OCI-LY7 (cell line): Measurements from ENCODE around the gene UBE2E1. TPM values are rescaled to one million over a fixed set of nuclear protein-coding genes. Genes with fewer than 3 reads are reported as not detected.

Experiments used
- BruUV-seq: library from RNA; stranded (reverse); fragments of 400-500 nt; replicated peaks from 2 replicates; lab custom pipeline; 2021; lab: Mats Ljungman, UMichigan
- CTCF ChIA-PET: fragments of 300-600 bp; sonication (Branson Sonifier 250); formaldehyde crosslinking; loops from one replicate; lab custom pipeline; 2022; ENCODE audit warnings: antibody characterized with exemption; ENCODE audit not compliant: unreplicated experiment; lab: Charles Lee
- POLR2A ChIA-PET: fragments of 300-600 bp; sonication (Branson Sonifier 250); formaldehyde crosslinking; loops from one replicate; lab custom pipeline; 2022; ENCODE audit warnings: antibody characterized with exemption; lab: Charles Lee
- DNase-seq: peaks from one replicate; pipeline ENCODE4 v3.0.0-alpha.2; 2015; ENCODE audit warnings: low spot score
- H2AFZ ChIP-seq: fragments of 200-600 bp; sonication (generic), shearing (Covaris generic); 2 replicates; pipeline ENCODE4 v1.6.1; 2014; ENCODE audit warnings: mild to moderate bottlenecking, antibody characterized with exemption, low read length, moderate library complexity
- H3K27ac ChIP-seq: fragments of 200-600 bp; sonication (generic); 2 replicates; pipeline ENCODE4 v1.5.1; 2014; ENCODE audit warnings: mixed run types, low read depth, mild to moderate bottlenecking, moderate library complexity, low read length, inconsistent platforms; ENCODE audit not compliant: poor library complexity, severe bottlenecking
- H3K36me3 ChIP-seq: fragments of 200-600 bp; sonication (generic); 2 replicates; pipeline ENCODE4 v1.6.1; 2014; ENCODE audit warnings: mild to moderate bottlenecking, antibody characterized with exemption, low read length, moderate library complexity, mixed read lengths; ENCODE audit not compliant: insufficient read depth
- H3K4me1 ChIP-seq: fragments of 200-600 bp; sonication (generic); 2 replicates; pipeline ENCODE4 v1.5.1; 2014; ENCODE audit warnings: mild to moderate bottlenecking, low read length; ENCODE audit not compliant: insufficient read depth, poor library complexity, severe bottlenecking
- H3K4me2 ChIP-seq: fragments of 200-600 bp; sonication (generic); 2 replicates; pipeline ENCODE4 v1.6.1; 2014; ENCODE audit warnings: mild to moderate bottlenecking, low read length
- H3K4me3 ChIP-seq: fragments of 200-600 bp; sonication (generic); 2 replicates; pipeline ENCODE4 v1.5.1; 2014; ENCODE audit warnings: mild to moderate bottlenecking, low read depth, low read length; ENCODE audit not compliant: poor library complexity, severe bottlenecking
- H3K79me2 ChIP-seq: fragments of 200-600 bp; sonication (generic); 2 replicates; pipeline ENCODE4 v1.6.1; 2016; ENCODE audit warnings: low read depth, mild to moderate bottlenecking, low read length, moderate library complexity, mixed read lengths; ENCODE audit not compliant: insufficient read depth
- H3K9me2 ChIP-seq: fragments of 200-600 bp; sonication (generic); 2 replicates; pipeline ENCODE4 v1.6.1; 2016; ENCODE audit warnings: mild to moderate bottlenecking, low read length, mixed read lengths; ENCODE audit not compliant: insufficient read depth
- H3K9me3 ChIP-seq: fragments of 200-600 bp; sonication (generic); 2 replicates; pipeline ENCODE4 v1.6.1; 2014; ENCODE audit warnings: mild to moderate bottlenecking, mixed run types, low read length, mixed read lengths
- H4K20me1 ChIP-seq: fragments of 200-600 bp; sonication (generic); 2 replicates; pipeline ENCODE4 v1.6.1; 2014; ENCODE audit warnings: mild to moderate bottlenecking, antibody characterized with exemption, low read length, moderate library complexity, mixed read lengths; ENCODE audit not compliant: insufficient read depth
- CTCF ChIP-seq: fragments of 200-600 bp; sonication (generic); conservative IDR thresholded peaks from 2 replicates; pipeline ENCODE4 v1.5.1; 2014; ENCODE audit warnings: mild to moderate bottlenecking, antibody characterized with exemption, low read length, moderate library complexity, mixed read lengths
- EZH2phosphoT487 ChIP-seq: fragments of 200-600 bp; sonication (generic); IDR thresholded peaks from 2 replicates; pipeline ENCODE4 v1.6.1; 2018; ENCODE audit warnings: low read depth, borderline replicate concordance, mild to moderate bottlenecking, mixed run types, antibody characterized with exemption, low read length, moderate library complexity, mixed read lengths
- intact Hi-C: fragments of 100-400 bp; cut with micrococcal nuclease; formaldehyde crosslinking; loops from one replicate; pipeline ENCODE4 v1.10.0; 2022; ENCODE audit not compliant: unreplicated experiment
- total RNA-seq, 2 experiments: library from RNA; depleted of rRNA in 1 of 2; stranded (reverse); fragments of >200 nt in 1 of 2; shearing (Covaris generic) in 1 of 2; gene quantifications; 2 replicates each; pipeline ENCODE4 v1.2.3, GENCODE V29; 2014 to 2022

The UBE2E1 gene
- total RNA-seq, 2 experiments from 2014 or later, result 126 to 142 TPM

- peak; percentile 43 for DNase-seq
- H4K20me1 ChIP-seq, result peaks cover 23% of the 10 kb centered on the region
- TF ChIP-seq EZH2phosphoT487, result no peak
- TF ChIP-seq CTCF, result peak; percentile 31; the same call in 1 of the 2 replicates
- intact Hi-C loops, result loop anchor here (5.0 kb wide), 1 partner anchor 47 kb away; no protein-coding TSS in a partner anchor
- peaks cover 85% of the 10 kb centered on the region; the same call in 1 of the 2 replicates for H3K79me2 ChIP-seq
- peak overlapping the region; percentile 1 for H3K27ac ChIP-seq
- peak overlapping the region; percentile 85 for H3K4me3 ChIP-seq
- no peak overlapping the region for H2AFZ ChIP-seq
- no peaks in the 10 kb centered on the region for H3K9me3 ChIP-seq
- H3K4me2 ChIP-seq, result peak overlapping the region; percentile 70
- peaks cover 49% of the 10 kb centered on the region for H3K4me1 ChIP-seq
- H3K36me3 ChIP-seq, result peaks cover 66% of the 10 kb centered on the region
- no peaks in the 10 kb centered on the region for H3K9me2 ChIP-seq
- ChIA-PET POLR2A (interaction anchor here (0.5 to 1.0 kb wide), 5 partner anchors 18 to 432 kb away, joined by 3 to 7 read pairs (median 3); no protein-coding TSS in a partner anchor), CTCF (no interaction called here)
- BruUV-seq, result no TSS peak
Measured at GRCh38 chr3:23810343-23811184, 4.8 kb downstream of the UBE2E1 start.

- Histone ChIP-seq H3K36me3 (peaks cover 72% of the 10 kb centered on the region), H2AFZ (no peak overlapping the region), H3K27ac (no peak overlapping the region), H3K9me3 (no peaks in the 10 kb centered on the region), H3K9me2 (no peaks in the 10 kb centered on the region), H4K20me1 (peaks cover 23% of the 10 kb centered on the region), H3K4me2 (peak overlapping the region; percentile 70), H3K4me1 (peaks cover 49% of the 10 kb centered on the region), H3K79me2 (peaks cover 91% of the 10 kb centered on the region; the same call in 1 of the 2 replicates), H3K4me3 (peak overlapping the region; percentile 85)
- intact Hi-C loops, result loop anchor here (5.0 kb wide), 1 partner anchor 46 kb away; no protein-coding TSS in a partner anchor
- no peak for DNase-seq
- no peak for TF ChIP-seq CTCF
- TF ChIP-seq EZH2phosphoT487, result no peak
- CTCF ChIA-PET, result interaction anchor here (0.6 kb wide), 1 partner anchor 17 kb away, joined by 3 read pairs; no protein-coding TSS in a partner anchor
- BruUV-seq, result no TSS peak
- POLR2A ChIA-PET, result interaction anchor here (0.6 to 1.2 kb wide), 8 partner anchors 16 to 428 kb away, joined by 3 to 7 read pairs (median 5); no protein-coding TSS in a partner anchor
Measured at GRCh38 chr3:23811185-23811527, 5.4 kb downstream of the UBE2E1 start.
